Endothelial cell (in vitro differentiated cells): Measurements from ENCODE around the gene CSNK1D. TPM values are rescaled to one million over a fixed set of nuclear protein-coding genes. Genes with fewer than 3 reads are reported as not detected.
"Not testable (repeated sequence)": the region's sequence is repeated elsewhere in the genome, so short reads cannot be mapped to it uniquely, and the experiment has no call there.

Experiments used
- DNase-seq: peaks from one replicate; pipeline ENCODE4 v3.0.0; 2021; ENCODE audit warnings: low spot score
- H3K27ac Mint-ChIP-seq: one replicate; pipeline ENCODE4 v1.8.0; 2021; ENCODE audit warnings: mixed read lengths, inconsistent platforms; ENCODE audit not compliant: unreplicated experiment
- H3K27me3 Mint-ChIP-seq: one replicate; pipeline ENCODE4 v1.8.0; 2021; ENCODE audit warnings: mild to moderate bottlenecking, moderate library complexity, mixed read lengths, inconsistent platforms; ENCODE audit not compliant: unreplicated experiment
- H3K36me3 Mint-ChIP-seq: one replicate; pipeline ENCODE4 v1.8.0; 2021; ENCODE audit warnings: mild to moderate bottlenecking, low read depth, mixed read lengths, inconsistent platforms; ENCODE audit not compliant: unreplicated experiment
- H3K4me1 Mint-ChIP-seq: one replicate; pipeline ENCODE4 v1.8.0; 2021; ENCODE audit warnings: mild to moderate bottlenecking, mixed read lengths, inconsistent platforms; ENCODE audit not compliant: unreplicated experiment
- H3K4me3 Mint-ChIP-seq: one replicate; pipeline ENCODE4 v1.8.0; 2021; ENCODE audit warnings: mild to moderate bottlenecking, mixed read lengths, inconsistent platforms; ENCODE audit not compliant: unreplicated experiment
- H3K9me3 Mint-ChIP-seq: one replicate; pipeline ENCODE4 v1.8.0; 2021; ENCODE audit warnings: mixed read lengths, inconsistent platforms; ENCODE audit not compliant: unreplicated experiment
- CTCF ChIP-seq: fragments of 200-600 bp; sonication (generic); IDR thresholded peaks from one replicate; pipeline ENCODE4 v1.5.0; 2021; ENCODE audit warnings: antibody characterized with exemption; ENCODE audit not compliant: unreplicated experiment
- total RNA-seq: library from RNA; stranded (reverse); fragmentation: NEBNext Ultra II Directional; extraction: Animal tissue kit (Norgen Biotek cat#: 25700); gene quantifications from one replicate; pipeline ENCODE4 v1.2.1, GENCODE V29; 2021; ENCODE audit not compliant: unreplicated experiment

The CSNK1D gene
- total RNA-seq, 1 donor from 2014 or later: 149 TPM

GRCh38 chr17:82215095-82215971 is 58.2 kb downstream of the CSNK1D start:
- Mint-ChIP-seq H3K9me3 (no peaks in the 10 kb centered on the region), H3K27me3 (peaks cover 5% of the 10 kb centered on the region), H3K36me3 (no peaks in the 10 kb centered on the region), H3K27ac (no peak overlapping the region), H3K4me3 (no peak overlapping the region), H3K4me1 (peaks cover 3% of the 10 kb centered on the region)
- no peak for TF ChIP-seq CTCF
- DNase-seq: no peak

- Mint-ChIP-seq H3K4me1 (peaks cover 3% of the 10 kb centered on the region), H3K27me3 (peaks cover 5% of the 10 kb centered on the region), H3K4me3 (no peak overlapping the region), H3K9me3 (no peaks in the 10 kb centered on the region), H3K36me3 (no peaks in the 10 kb centered on the region), H3K27ac (no peak overlapping the region)
- TF ChIP-seq CTCF: no peak
- no peak for DNase-seq
Observed at GRCh38 chr17:82214012-82214628, 59.4 kb downstream of the CSNK1D start.

- Mint-ChIP-seq H3K9me3 (no peaks in the 10 kb centered on the region), H3K36me3 (no peaks in the 10 kb centered on the region), H3K4me1 (peaks cover 3% of the 10 kb centered on the region), H3K4me3 (peak overlapping the region; percentile 86), H3K27ac (peak overlapping the region; percentile 81), H3K27me3 (peaks cover 5% of the 10 kb centered on the region)
- no peak for DNase-seq
- TF ChIP-seq CTCF: no peak
Observed at GRCh38 chr17:82213251-82214011, 60.1 kb downstream of the CSNK1D start.

DNA sequence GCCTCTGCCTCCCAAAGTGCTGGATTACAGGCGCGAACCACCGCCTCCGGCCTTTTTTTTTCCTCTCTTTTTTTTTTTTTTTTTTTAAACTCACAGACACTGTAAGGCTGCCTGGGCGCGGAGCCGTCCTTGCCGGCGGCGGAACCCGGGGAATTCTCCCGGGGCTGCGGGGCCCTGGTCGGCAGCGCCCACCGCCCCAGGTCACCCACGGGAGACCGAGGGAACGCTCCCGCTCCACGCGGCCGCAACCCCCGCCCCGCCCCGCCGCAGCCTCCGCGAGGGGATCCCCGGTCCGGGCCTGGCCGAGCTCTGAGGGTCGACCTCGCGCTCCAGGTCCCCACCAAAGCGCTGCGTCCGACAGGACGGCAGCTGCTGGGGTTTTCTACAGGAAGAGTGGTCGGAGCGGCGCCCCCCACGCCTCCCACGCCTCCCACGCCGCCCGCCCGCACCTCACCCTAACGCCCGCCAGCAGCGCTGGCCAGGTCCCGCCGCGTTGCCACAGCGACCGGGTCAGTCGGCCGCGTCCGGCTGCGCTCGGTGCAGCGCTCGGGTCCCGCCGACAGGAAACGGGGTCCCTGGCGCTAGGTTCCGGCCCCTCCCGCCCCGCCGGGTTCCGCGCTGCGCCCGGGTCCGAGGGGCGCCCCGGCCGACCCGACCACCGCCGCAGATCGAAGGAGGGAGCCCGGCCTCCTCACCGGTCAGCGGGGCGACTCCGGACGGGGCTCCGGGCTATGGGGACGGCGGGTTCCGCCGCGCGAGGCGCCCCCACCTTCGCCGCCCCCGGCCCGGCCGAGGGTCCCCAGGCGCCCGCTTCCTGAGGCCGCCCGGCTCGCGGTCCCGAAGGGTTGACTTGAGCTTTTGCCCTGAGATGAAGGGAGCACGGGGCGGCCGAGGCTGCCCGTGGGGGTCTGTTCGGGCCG is 60.9 kb downstream of the CSNK1D start, which contains the start of gene CCDC57:
TSS of gene CCDC57 (minus strand) at position 512 of the 920 bp plus-strand sequence. CDS start 10,898 bp downstream, outside the sequence.
- peaks cover 5% of the 10 kb centered on the region for H3K27me3 Mint-ChIP-seq
- peaks cover 3% of the 10 kb centered on the region for H3K4me1 Mint-ChIP-seq
- peak; percentile 80 for DNase-seq
- H3K9me3 Mint-ChIP-seq: no peaks in the 10 kb centered on the region
- peak within 1 kb of the TSS; percentile 81 for H3K27ac Mint-ChIP-seq
- peaks cover 2% of the 10 kb centered on the region for H3K36me3 Mint-ChIP-seq
- H3K4me3 Mint-ChIP-seq: peak within 1 kb of the TSS; percentile 86
- TF ChIP-seq CTCF: no peak

DNA sequence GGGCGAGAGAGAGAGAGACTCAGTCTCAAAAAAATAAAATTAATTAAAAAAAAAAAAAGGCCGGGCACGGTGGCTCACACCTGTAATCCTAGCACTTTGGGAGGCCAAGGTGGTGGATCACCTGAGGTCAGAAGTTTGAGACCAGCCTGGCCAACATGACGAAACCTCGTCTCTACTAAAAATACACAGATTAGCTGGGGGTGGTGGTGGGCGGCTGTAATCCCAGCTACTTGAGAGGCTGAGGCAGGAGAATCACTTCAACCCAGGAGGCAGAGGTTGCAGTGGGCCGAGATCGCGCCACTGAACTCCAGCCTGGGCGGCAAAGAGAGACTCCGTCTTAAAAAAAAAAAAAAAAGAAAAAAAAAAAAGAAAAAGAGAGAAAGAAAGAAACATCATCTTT is 62.8 kb downstream of the CSNK1D start:
- not testable (repeated sequence) for H3K9me3 Mint-ChIP-seq, DNase-seq, H3K36me3 Mint-ChIP-seq, H3K27me3 Mint-ChIP-seq, H3K4me1 Mint-ChIP-seq, H3K27ac Mint-ChIP-seq, H3K4me3 Mint-ChIP-seq
